ENCODE measurements around the gene INVS. TPM values are rescaled to one million over a fixed set of nuclear protein-coding genes. Genes with fewer than 3 reads are reported as not detected.
"Not testable (repeated sequence)": the region's sequence is repeated elsewhere in the genome, so short reads cannot be mapped to it uniquely, and the experiment has no call there.

Gene INVS
- 10 to 100 TPM in 3 of 6 donors, 1 to 10 TPM in 3; 1.5 to 14.5 (median 10.0) TPM for polyA plus RNA-seq (ENCODE audit: low read depth in 6 of 6)

GRCh38 chr9:100098887-100099721, at the start of gene INVS, which contains the start of gene ERP44:
INVS (plus strand) TSS chr9:100099243; CDS start chr9:100104522, 5,279 bp downstream.
ERP44 (minus strand) TSS chr9:100099000; CDS start chr9:100098840, 160 bp downstream.
- ATAC-seq (ENCODE audit: low read depth in 2 of 2) (peak; percentile 97), DNase-seq (peak; percentile 96)
- peak within 1 kb of the TSS; percentile 98 to 99 (median 99) for H3K27ac Mint-ChIP-seq
- H3K9me3 Mint-ChIP-seq, result no peaks in the 10 kb centered on the region
- no peaks in the 10 kb centered on the region for H3K27me3 Mint-ChIP-seq
- H3K4me1 Mint-ChIP-seq, result peaks cover 32 to 55% (median 49%) of the 10 kb centered on the region in 3 donors
- peak within 1 kb of the TSS; percentile 96 to 100 (median 99) for H3K4me3 Mint-ChIP-seq
- H3K36me3 Mint-ChIP-seq, result peaks cover 0 to 11% of the 10 kb centered on the region in 2 donors

GRCh38 chr9:100049551-100049950, 49.5 kb upstream of the INVS start:
- H3K27ac Mint-ChIP-seq, result no peak overlapping the region
- peaks cover 39 to 49% (median 40%) of the 10 kb centered on the region in 3 donors for H3K4me1 Mint-ChIP-seq
- no peaks in the 10 kb centered on the region for H3K27me3 Mint-ChIP-seq

GRCh38 chr9:100052375-100052774, 46.7 kb upstream of the INVS start:
- H3K27me3 Mint-ChIP-seq, result no peaks in the 10 kb centered on the region
- no peaks in the 10 kb centered on the region for H3K9me3 Mint-ChIP-seq
- peak overlapping the region; percentile 1 to 58 (median 17) for H3K4me3 Mint-ChIP-seq
- peak; percentile 37 for DNase-seq
- H3K27ac Mint-ChIP-seq, result peak overlapping the region in 3 of 6 donors; percentile 8 to 33 (median 11)
- ATAC-seq (ENCODE audit: low read depth in 2 of 2), result peak; percentile 79 to 92
- peaks cover 44 to 53% (median 47%) of the 10 kb centered on the region in 3 donors for H3K4me1 Mint-ChIP-seq
- peaks cover 14 to 21% of the 10 kb centered on the region in 2 donors for H3K36me3 Mint-ChIP-seq

More at GRCh38 chr9:100049551-100049950, 49.5 kb upstream of the INVS start:
- no peak for DNase-seq
- Mint-ChIP-seq H3K4me3 (no peak overlapping the region), H3K9me3 (no peaks in the 10 kb centered on the region), H3K36me3 (peaks cover 18 to 26% of the 10 kb centered on the region in 2 donors)
- no peak for ATAC-seq (ENCODE audit: low read depth in 2 of 2)

- peaks cover 7 to 9% of the 10 kb centered on the region in 2 donors for H3K36me3 Mint-ChIP-seq
- ATAC-seq (ENCODE audit: low read depth in 2 of 2) (no peak), DNase-seq (no peak)
- H3K4me3 Mint-ChIP-seq, result peak overlapping the region in 5 of 8 donors; percentile 2 to 47 (median 23)
- H3K9me3 Mint-ChIP-seq, result no peaks in the 10 kb centered on the region
- H3K27me3 Mint-ChIP-seq, result no peaks in the 10 kb centered on the region
- H3K27ac Mint-ChIP-seq, result peak overlapping the region in 5 of 6 donors; percentile 20 to 88 (median 65)
- peaks cover 51 to 74% (median 58%) of the 10 kb centered on the region in 3 donors for H3K4me1 Mint-ChIP-seq
Observed at GRCh38 chr9:100056561-100056960, 42.5 kb upstream of the INVS start.

GRCh38 chr9:100057624-100058023, 41.4 kb upstream of the INVS start:
- peak overlapping the region in 4 of 6 donors; percentile 20 to 86 (median 84) for H3K27ac Mint-ChIP-seq
- no peak for DNase-seq
- peaks cover 7 to 9% of the 10 kb centered on the region in 2 donors for H3K36me3 Mint-ChIP-seq
- H3K4me3 Mint-ChIP-seq, result peak overlapping the region in 5 of 8 donors; percentile 17 to 91 (median 75)
- ATAC-seq (ENCODE audit: low read depth in 2 of 2), result no peak
- H3K4me1 Mint-ChIP-seq, result peaks cover 44 to 66% (median 50%) of the 10 kb centered on the region in 3 donors
- no peaks in the 10 kb centered on the region for H3K9me3 Mint-ChIP-seq
- H3K27me3 Mint-ChIP-seq, result no peaks in the 10 kb centered on the region

GRCh38 chr9:100058699-100059579, 40.1 kb upstream of the INVS start:
- peak overlapping the region; percentile 48 to 94 (median 84) for H3K27ac Mint-ChIP-seq
- peaks cover 39 to 65% (median 48%) of the 10 kb centered on the region in 3 donors for H3K4me1 Mint-ChIP-seq

GRCh38 chr9:100062683-100063082, 36.4 kb upstream of the INVS start:
- H3K36me3 Mint-ChIP-seq; ATAC-seq (ENCODE audit: low read depth in 2 of 2); DNase-seq; H3K27me3 Mint-ChIP-seq; H3K9me3 Mint-ChIP-seq: not testable (repeated sequence)
- Mint-ChIP-seq H3K4me1 (peaks cover 33 to 53% (median 49%) of the 10 kb centered on the region in 3 donors), H3K4me3 (peak overlapping the region in 1 of 8 donors; percentile 25), H3K27ac (peak overlapping the region in 1 of 6 donors; percentile 57)

More at GRCh38 chr9:100058699-100059579, 40.1 kb upstream of the INVS start:
- no peaks in the 10 kb centered on the region for H3K27me3 Mint-ChIP-seq
- peak; percentile 68 for DNase-seq
- H3K4me3 Mint-ChIP-seq, result peak overlapping the region; percentile 16 to 91 (median 79)
- H3K9me3 Mint-ChIP-seq, result no peaks in the 10 kb centered on the region
- peak; percentile 92 to 93 for ATAC-seq (ENCODE audit: low read depth in 2 of 2)
- peaks cover 7 to 8% of the 10 kb centered on the region in 2 donors for H3K36me3 Mint-ChIP-seq

GRCh38 chr9:100063185-100063584, 35.9 kb upstream of the INVS start:
- peak overlapping the region in 1 of 6 donors; percentile 44 for H3K27ac Mint-ChIP-seq
- no peaks in the 10 kb centered on the region for H3K36me3 Mint-ChIP-seq

GRCh38 chr9:100064872-100065581, 34.0 kb upstream of the INVS start:
- no peak overlapping the region for H3K4me3 Mint-ChIP-seq
- no peak overlapping the region for H3K27ac Mint-ChIP-seq
- ATAC-seq (ENCODE audit: low read depth in 2 of 2) (no peak), DNase-seq (no peak)
- peaks cover 22 to 35% (median 29%) of the 10 kb centered on the region in 3 donors for H3K4me1 Mint-ChIP-seq
- no peaks in the 10 kb centered on the region for H3K27me3 Mint-ChIP-seq
- peaks cover 0 to 2% (median 0%) of the 10 kb centered on the region in 7 donors for H3K9me3 Mint-ChIP-seq
- H3K36me3 Mint-ChIP-seq, result no peaks in the 10 kb centered on the region

More at GRCh38 chr9:100063185-100063584, 35.9 kb upstream of the INVS start:
- H3K4me1 Mint-ChIP-seq, result peaks cover 32 to 48% (median 44%) of the 10 kb centered on the region in 3 donors
- H3K9me3 Mint-ChIP-seq, result peaks cover 0 to 2% (median 0%) of the 10 kb centered on the region in 7 donors
- H3K27me3 Mint-ChIP-seq, result no peaks in the 10 kb centered on the region
- ATAC-seq (ENCODE audit: low read depth in 2 of 2) (no peak), DNase-seq (no peak)
- H3K4me3 Mint-ChIP-seq, result peak overlapping the region in 1 of 8 donors; percentile 33

- Mint-ChIP-seq H3K27ac (peak overlapping the region; percentile 36 to 91 (median 76)), H3K36me3 (no peaks in the 10 kb centered on the region), H3K27me3 (no peaks in the 10 kb centered on the region), H3K4me3 (peak overlapping the region in 6 of 8 donors; percentile 11 to 83 (median 72)), H3K4me1 (peaks cover 24 to 44% (median 34%) of the 10 kb centered on the region in 3 donors), H3K9me3 (peaks cover 0 to 2% (median 0%) of the 10 kb centered on the region in 7 donors)
- DNase-seq (peak; percentile 24), ATAC-seq (ENCODE audit: low read depth in 2 of 2) (peak; percentile 67 to 70)
Observed at GRCh38 chr9:100066539-100066938, 32.5 kb upstream of the INVS start.

GRCh38 chr9:100067990-100068389, 31.1 kb upstream of the INVS start:
- not testable (repeated sequence) for H3K27ac Mint-ChIP-seq; H3K36me3 Mint-ChIP-seq; ATAC-seq (ENCODE audit: low read depth in 2 of 2); H3K4me3 Mint-ChIP-seq; DNase-seq; H3K9me3 Mint-ChIP-seq; H3K27me3 Mint-ChIP-seq
- H3K4me1 Mint-ChIP-seq, result peaks cover 30 to 55% (median 44%) of the 10 kb centered on the region in 3 donors

- peak overlapping the region in 2 of 6 donors; percentile 76 to 81 for H3K27ac Mint-ChIP-seq
- not testable (repeated sequence) for ATAC-seq (ENCODE audit: low read depth in 2 of 2); DNase-seq
Observed at GRCh38 chr9:100069068-100069467, 30.0 kb upstream of the INVS start.

More at GRCh38 chr9:100069068-100069467, 30.0 kb upstream of the INVS start:
- peak overlapping the region in 4 of 8 donors; percentile 37 to 66 (median 58) for H3K4me3 Mint-ChIP-seq
- not testable (repeated sequence) for H3K36me3 Mint-ChIP-seq, H3K27me3 Mint-ChIP-seq, H3K9me3 Mint-ChIP-seq
- H3K4me1 Mint-ChIP-seq, result peaks cover 28 to 51% (median 46%) of the 10 kb centered on the region in 3 donors
